Keratinocyte (primary cell): ENCODE results near the gene ROR2. TPM values are rescaled to one million over a fixed set of nuclear protein-coding genes. Genes with fewer than 3 reads are reported as not detected.
A peak's percentile ranks its signal among the peaks of the same experiment; 100 is the strongest.

Source experiments
- DNase-seq: peaks from one replicate; pipeline ENCODE4 v3.0.0-alpha.2; 2011; ENCODE audit warnings: low read depth, missing footprints, low spot score
- FAIRE-seq: peaks from 2 replicates; lab custom pipeline; 2011; peaks lifted over from hg19 to GRCh38; lab: Jason Lieb, UNC
- H2AFZ ChIP-seq: 2 replicates; pipeline ENCODE4 v1.6.0; 2012; ENCODE audit warnings: low read length, control low read depth, inconsistent platforms; ENCODE audit not compliant: control insufficient read depth
- H3K27ac ChIP-seq: 2 replicates; pipeline ENCODE4 v1.5.1; 2011; ENCODE audit warnings: low read length; ENCODE audit not compliant: control insufficient read depth, insufficient read depth
- H3K27me3 ChIP-seq: 3 replicates; pipeline ENCODE4 v1.6.0; 2011; ENCODE audit warnings: low read length; ENCODE audit not compliant: control insufficient read depth, insufficient read depth; ENCODE audit errors: extremely low read depth
- H3K36me3 ChIP-seq, 2 experiments: 2 replicates in 1 of 2; 3 replicates in 1 of 2; pipeline ENCODE4 v1.5.1; 2011; ENCODE audit warnings: low read length in 2 of 2, mild to moderate bottlenecking in 1 of 2; ENCODE audit not compliant: control insufficient read depth in 2 of 2, insufficient read depth in 2 of 2; ENCODE audit errors: extremely low read depth in 1 of 2
- H3K4me1 ChIP-seq: 3 replicates; pipeline ENCODE4 v1.5.1; 2011; ENCODE audit warnings: low read length; ENCODE audit not compliant: control insufficient read depth, insufficient read depth; ENCODE audit errors: extremely low read depth
- H3K4me2 ChIP-seq: 3 replicates; pipeline ENCODE4 v1.6.0; 2011; ENCODE audit warnings: low read depth, low read length; ENCODE audit not compliant: control insufficient read depth, insufficient read depth; ENCODE audit errors: extremely low read depth
- H3K4me3 ChIP-seq, 3 experiments: fragments of 200-600 bp in 1 of 3; sonication (generic) in 1 of 3; 2 replicates in 2 of 3; 3 replicates in 1 of 3; pipeline ENCODE4 v1.5.1; 2011 to 2016; ENCODE audit warnings: low read length in 3 of 3, mild to moderate bottlenecking in 3 of 3, control low read depth in 2 of 3, inconsistent platforms in 1 of 3, low read depth in 1 of 3, mixed read lengths in 1 of 3, mixed run types in 1 of 3, moderate library complexity in 1 of 3; ENCODE audit not compliant: control insufficient read depth in 2 of 3, insufficient read depth in 2 of 3; ENCODE audit errors: extremely low read depth in 1 of 3
- H3K79me2 ChIP-seq: 2 replicates; pipeline ENCODE4 v1.6.0; 2012; ENCODE audit warnings: low read length; ENCODE audit not compliant: control insufficient read depth, insufficient read depth
- H3K9ac ChIP-seq: 3 replicates; pipeline ENCODE4 v1.6.0; 2011; ENCODE audit warnings: low read length; ENCODE audit not compliant: control insufficient read depth, insufficient read depth; ENCODE audit errors: extremely low read depth
- H3K9me1 ChIP-seq: 3 replicates; pipeline ENCODE4 v1.6.0; 2011; ENCODE audit warnings: low read length; ENCODE audit not compliant: control insufficient read depth, insufficient read depth; ENCODE audit errors: extremely low read depth
- H3K9me3 ChIP-seq: 2 replicates; pipeline ENCODE4 v1.5.1; 2012; ENCODE audit warnings: low read depth, low read length; ENCODE audit not compliant: control insufficient read depth
- H4K20me1 ChIP-seq: 3 replicates; pipeline ENCODE4 v1.6.0; 2011; ENCODE audit warnings: low read length; ENCODE audit not compliant: control insufficient read depth, insufficient read depth; ENCODE audit errors: extremely low read depth
- CTCF ChIP-seq, 3 experiments: IDR thresholded peaks in 1 of 3; conservative IDR thresholded peaks in 1 of 3; optimal IDR thresholded peaks in 1 of 3; 2 replicates in 2 of 3; 3 replicates in 1 of 3; pipeline versions ENCODE3 to v1.5.1; 2011; ENCODE audit warnings: low read length in 3 of 3, mild to moderate bottlenecking in 3 of 3, moderate library complexity in 2 of 3, control low read depth in 1 of 3, inconsistent platforms in 1 of 3; ENCODE audit not compliant: insufficient read depth in 2 of 3; ENCODE audit errors: extremely low read depth in 1 of 3
- EZH2 ChIP-seq: IDR thresholded peaks from one replicate; pipeline ENCODE4 v1.6.1; 2012; ENCODE audit warnings: inconsistent platforms, mild to moderate bottlenecking, low read length, moderate library complexity
- dilution Hi-C: fragments of 300-500 bp; cut with MboI; formaldehyde crosslinking; loops from one replicate; pipeline ENCODE4 v1.7.0; 2020; ENCODE audit warnings: low sequenced_read_pairs; ENCODE audit not compliant: extremely low pct_ligation_motif_present
- polyA plus RNA-seq, 5 experiments: library from polyadenylated mRNA; depleted of rRNA in 3 of 5; stranded (reverse) in 3 of 5; stranded (forward) in 1 of 5; unstranded in 1 of 5; fragments of >200 nt; gene quantifications; 1 replicate in 1 of 5; 2 replicates in 3 of 5; 3 replicates in 1 of 5; pipeline versions ENCODE4 v1.2.1 to v1.2.3, GENCODE V29; 2011 to 2012; ENCODE audit warnings: missing spikeins in 2 of 5, low read depth in 1 of 5, low replicate concordance in 1 of 5

Gene ROR2
- polyA plus RNA-seq, 1 donor (not counting 4 experiments of a cell fraction or from before 2014, with no cell fraction given), result 0.22 TPM

GRCh38 chr9:91818225-91818585 is 131.8 kb downstream of the ROR2 start:
- TF ChIP-seq CTCF (optimal IDR thresholded peaks at IDR 0.05 in 1 of 3, IDR thresholded peaks at IDR 0.05 in 1 of 3, conservative IDR thresholded peaks at IDR 0.05 in 1 of 3; ENCODE audit: extremely low read depth in 1 of 3, insufficient read depth in 2 of 3, low read length in 3 of 3) (no peak), EZH2 (no peak)
- H3K79me2 ChIP-seq, result no peaks in the 10 kb centered on the region
- no peaks in the 10 kb centered on the region for H4K20me1 ChIP-seq
- H3K36me3 ChIP-seq, result no peaks in the 10 kb centered on the region
- H3K4me1 ChIP-seq, result no peaks in the 10 kb centered on the region
- FAIRE-seq (no peak), DNase-seq (no peak)
- H3K9me3 ChIP-seq, result no peaks in the 10 kb centered on the region
- H3K27ac ChIP-seq, result no peak overlapping the region
- H2AFZ ChIP-seq, result no peak overlapping the region
- peaks cover 3% of the 10 kb centered on the region for H3K27me3 ChIP-seq
- peak overlapping the region; percentile 11 for H3K4me2 ChIP-seq
- no peak overlapping the region for H3K9ac ChIP-seq
- H3K4me3 ChIP-seq, result no peak overlapping the region
- no peaks in the 10 kb centered on the region for H3K9me1 ChIP-seq
- dilution Hi-C loops, result no loop called here

DNA sequence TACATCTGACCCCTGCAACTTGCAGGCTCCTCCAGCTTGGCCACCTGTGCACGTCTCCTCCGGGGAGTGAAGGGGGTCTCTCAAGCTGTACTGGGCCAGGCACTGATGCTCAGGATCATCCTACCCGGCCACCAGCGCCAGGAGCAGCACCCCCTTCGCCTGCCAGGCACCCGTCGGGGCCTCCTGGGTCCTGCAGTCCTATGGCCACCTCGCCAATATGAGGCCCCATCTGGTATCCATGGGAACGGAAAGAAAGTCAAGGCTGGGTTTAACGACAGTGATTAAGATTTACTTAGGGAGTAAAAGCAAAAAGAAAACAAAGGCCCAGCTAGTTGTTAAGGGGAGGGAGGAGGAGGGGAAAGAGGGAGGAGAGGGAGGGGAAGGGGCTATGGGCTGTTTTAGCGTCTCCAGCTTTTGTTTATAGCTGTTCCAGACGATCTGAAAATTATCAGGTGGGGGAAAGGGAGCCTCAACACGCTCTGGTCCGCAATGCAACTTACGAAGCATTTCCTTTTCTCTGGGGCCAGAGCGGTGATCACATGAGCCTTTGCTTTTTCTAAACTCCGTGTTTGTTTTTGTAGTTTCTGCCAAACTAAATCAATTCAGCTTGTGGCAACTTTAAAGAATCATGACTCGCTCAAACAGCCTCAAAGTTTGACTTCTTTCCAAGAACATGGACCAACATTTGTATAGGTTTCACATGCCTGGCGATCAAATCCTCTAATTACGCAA is 132.4 kb downstream of the ROR2 start:
- dilution Hi-C loops, result no loop called here
- H3K4me3 ChIP-seq, result no peak overlapping the region
- no peak for FAIRE-seq
- no peaks in the 10 kb centered on the region for H4K20me1 ChIP-seq
- no peaks in the 10 kb centered on the region for H3K79me2 ChIP-seq
- H3K27me3 ChIP-seq, result peaks cover 3% of the 10 kb centered on the region
- H3K4me2 ChIP-seq, result peak overlapping the region; percentile 11
- H3K9ac ChIP-seq, result no peak overlapping the region
- no peak overlapping the region for H2AFZ ChIP-seq
- no peaks in the 10 kb centered on the region for H3K4me1 ChIP-seq
- no peaks in the 10 kb centered on the region for H3K36me3 ChIP-seq
- H3K9me1 ChIP-seq, result no peaks in the 10 kb centered on the region
- DNase-seq, result no peak
- no peak overlapping the region for H3K27ac ChIP-seq
- no peaks in the 10 kb centered on the region for H3K9me3 ChIP-seq
- TF ChIP-seq EZH2 (no peak), CTCF (optimal IDR thresholded peaks at IDR 0.05 in 1 of 3, IDR thresholded peaks at IDR 0.05 in 1 of 3, conservative IDR thresholded peaks at IDR 0.05 in 1 of 3; ENCODE audit: extremely low read depth in 1 of 3, insufficient read depth in 2 of 3, low read length in 3 of 3) (no peak)
